HG03159 (cell line): ENCODE data around the gene NCAPD2.
"Not testable (repeated sequence)": the region's sequence is repeated elsewhere in the genome, so short reads cannot be mapped to it uniquely, and the experiment has no call there.

Experiments used
- ATAC-seq: cut with Tn5 transposase; IDR thresholded peaks from one replicate; pipeline ENCODE4 v1.9.1; 2021; ENCODE audit warnings: mild to moderate bottlenecking, moderate library complexity; ENCODE audit not compliant: unreplicated experiment

The NCAPD2 gene

DNA sequence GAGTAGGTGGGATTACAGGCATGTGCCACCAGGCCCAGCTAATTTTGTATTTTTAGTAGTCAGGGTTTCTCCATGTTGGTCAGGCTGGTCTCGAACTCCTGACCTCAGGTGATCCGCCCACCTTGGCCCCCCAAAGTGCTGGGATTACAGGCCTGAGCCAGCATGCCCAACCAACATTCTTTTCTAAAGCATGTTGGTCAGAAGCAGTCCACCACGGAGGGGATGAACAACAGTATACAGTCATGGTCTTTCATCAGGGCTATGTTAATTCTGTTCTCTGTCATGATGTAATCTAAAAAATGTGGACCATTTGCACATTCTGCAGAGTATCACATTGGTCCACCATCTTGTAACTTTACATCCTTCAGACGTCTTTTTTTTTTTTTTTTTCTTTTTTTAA lies 4.5 kb upstream of the NCAPD2 start:
- ATAC-seq, result no peak

- ATAC-seq, result not testable (repeated sequence)
Observed at GRCh38 chr12:6490673-6491072, 3.2 kb upstream of the NCAPD2 start.

DNA sequence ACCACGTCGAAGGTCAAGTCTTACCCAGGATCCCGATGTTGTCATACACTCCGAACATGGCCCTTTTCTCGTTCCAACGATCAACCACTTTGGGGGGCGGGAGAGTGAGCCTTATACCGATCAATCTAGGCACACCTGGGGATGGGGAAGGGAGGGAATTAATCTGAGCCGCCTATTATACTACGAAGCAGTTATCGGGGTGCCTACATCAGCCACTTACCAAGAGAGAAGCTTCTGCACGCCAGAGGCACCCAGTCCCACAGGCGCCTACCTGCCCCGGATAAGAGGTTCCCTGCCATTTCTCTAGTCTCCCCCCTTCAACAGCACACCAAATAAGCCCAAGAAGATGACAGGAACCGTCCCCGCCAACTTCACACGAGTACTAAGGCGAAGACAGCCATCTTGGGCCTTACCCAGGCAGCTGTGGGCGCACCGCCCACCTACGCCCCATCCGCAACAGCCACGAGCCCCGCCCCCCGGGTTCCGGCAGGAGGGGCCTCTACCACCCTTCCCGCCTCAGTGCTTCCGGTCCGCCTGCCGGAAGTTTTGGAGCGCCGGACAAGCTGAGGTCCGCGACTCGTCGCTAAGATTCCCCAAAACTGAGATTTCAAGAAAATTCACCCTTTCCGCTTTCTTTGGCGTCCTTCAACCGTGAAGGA lies 935 bp upstream of the NCAPD2 start, which contains the start of gene MRPL51:
Gene MRPL51, minus strand, starts transcription at position 425 of the 659 bp plus-strand sequence. Its CDS starts 126 bp downstream, at position 299.
- peak; percentile 70 for ATAC-seq

DNA sequence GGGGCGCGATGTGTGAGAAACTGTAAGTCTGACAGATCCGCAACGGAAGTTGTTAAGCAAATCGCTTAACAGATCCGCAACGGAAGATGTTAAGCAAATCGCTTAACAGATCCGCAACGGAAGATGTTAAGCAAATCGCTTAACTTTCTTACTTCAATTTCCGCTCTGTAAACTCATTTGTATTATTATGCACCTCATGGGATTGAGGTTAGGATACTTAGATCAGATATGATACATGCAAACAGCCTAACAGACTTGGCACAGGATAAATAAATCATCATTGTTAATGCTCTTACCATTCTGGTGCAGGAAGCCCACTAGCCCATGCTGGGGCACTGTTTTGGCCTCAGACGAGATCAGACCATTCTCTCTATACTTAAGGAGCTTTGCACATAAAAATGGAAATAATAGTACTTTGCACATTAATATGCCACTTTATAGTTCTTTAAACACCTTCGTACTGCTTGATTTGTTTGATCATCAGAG lies 399 bp downstream of the NCAPD2 start:
- no peak for ATAC-seq

DNA sequence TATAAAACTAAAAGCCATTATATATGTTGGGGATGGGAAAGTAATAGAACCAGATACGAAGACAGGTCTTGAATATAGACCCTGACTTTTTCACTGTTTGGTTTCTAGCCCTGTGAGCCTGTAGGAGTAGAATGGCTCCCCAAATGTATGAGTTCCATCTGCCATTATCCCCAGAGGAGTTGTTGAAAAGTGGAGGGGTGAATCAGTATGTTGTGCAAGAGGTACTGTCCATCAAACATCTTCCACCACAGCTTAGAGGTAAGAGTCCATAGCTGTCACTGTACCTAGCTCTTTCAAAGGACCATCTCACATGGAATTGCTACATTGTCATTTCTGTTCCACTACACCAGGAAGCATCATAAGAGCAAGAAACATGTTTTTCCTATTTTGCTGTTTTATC lies 1.1 kb downstream of the NCAPD2 start:
- ATAC-seq, result no peak

DNA sequence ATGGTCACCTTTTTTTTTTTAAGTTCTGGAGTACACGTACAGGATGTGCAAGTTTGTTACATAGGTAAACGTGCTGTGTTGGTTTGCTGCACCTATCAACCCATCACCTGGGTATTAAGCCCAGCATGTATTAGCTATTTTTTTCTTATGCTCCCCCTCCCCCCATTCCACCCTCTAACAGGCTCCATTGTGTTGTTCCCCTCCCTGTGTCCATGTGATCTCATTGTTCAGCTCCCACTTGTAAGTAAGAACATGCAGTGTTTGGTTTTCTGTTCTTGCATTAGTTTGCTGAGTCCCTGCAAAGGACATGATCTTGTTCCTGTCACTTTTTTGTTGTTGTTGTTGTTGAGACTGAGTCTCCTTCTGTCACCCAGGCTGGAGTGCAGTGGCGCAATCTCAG lies 3.4 kb downstream of the NCAPD2 start:
- ATAC-seq, result not testable (repeated sequence)

- no peak for ATAC-seq
Observed at GRCh38 chr12:6500466-6500865, 6.6 kb downstream of the NCAPD2 start.

GRCh38 chr12:6507102-6507998 lies 13.4 kb downstream of the NCAPD2 start:
- no peak for ATAC-seq

- ATAC-seq, result no peak
Observed at GRCh38 chr12:6508087-6508486, 14.2 kb downstream of the NCAPD2 start.

GRCh38 chr12:6520186-6520585 lies 26.3 kb downstream of the NCAPD2 start:
- ATAC-seq, result no peak

DNA sequence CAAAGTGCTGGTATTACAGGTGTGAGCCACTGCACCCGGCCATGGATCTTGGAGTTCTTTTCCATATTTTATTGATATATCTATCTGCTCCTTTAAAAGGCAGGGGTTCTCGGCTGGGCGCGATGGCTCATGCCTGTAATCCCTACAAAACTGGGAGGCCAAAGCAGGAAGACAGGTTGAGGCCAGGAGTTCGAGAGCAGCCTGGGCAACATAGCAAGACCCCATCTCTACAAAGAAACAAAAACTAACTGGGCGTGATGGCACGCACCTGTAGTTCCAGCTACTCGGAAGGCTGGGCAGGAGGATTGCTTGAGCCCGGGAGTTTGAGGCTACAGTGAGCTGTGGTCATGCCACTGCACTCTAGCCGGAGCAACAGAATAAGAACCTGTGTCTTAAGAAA lies 28.3 kb downstream of the NCAPD2 start:
- no peak for ATAC-seq

- no peak for ATAC-seq
Observed at GRCh38 chr12:6523708-6524107, 29.8 kb downstream of the NCAPD2 start.

DNA sequence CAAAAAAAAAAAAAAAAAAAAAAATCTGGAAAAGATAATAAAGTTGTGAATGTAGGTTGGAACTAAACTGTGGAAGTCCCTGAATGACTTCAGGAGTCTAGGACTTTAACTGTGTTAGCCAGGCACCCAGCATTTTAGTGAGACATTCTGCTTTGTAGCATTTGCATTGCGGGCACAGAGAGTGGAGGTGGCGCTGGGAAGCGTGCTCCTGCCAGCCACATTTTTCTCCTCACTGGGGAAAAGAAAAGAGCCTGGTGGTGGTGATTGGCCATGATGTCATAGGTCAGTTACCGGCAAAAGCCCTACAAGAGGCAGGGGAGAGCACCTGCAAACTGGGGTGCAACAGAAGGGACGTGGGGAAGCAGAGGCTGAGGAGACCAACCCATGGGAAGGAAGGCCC lies 30.7 kb downstream of the NCAPD2 start:
- no peak for ATAC-seq

DNA sequence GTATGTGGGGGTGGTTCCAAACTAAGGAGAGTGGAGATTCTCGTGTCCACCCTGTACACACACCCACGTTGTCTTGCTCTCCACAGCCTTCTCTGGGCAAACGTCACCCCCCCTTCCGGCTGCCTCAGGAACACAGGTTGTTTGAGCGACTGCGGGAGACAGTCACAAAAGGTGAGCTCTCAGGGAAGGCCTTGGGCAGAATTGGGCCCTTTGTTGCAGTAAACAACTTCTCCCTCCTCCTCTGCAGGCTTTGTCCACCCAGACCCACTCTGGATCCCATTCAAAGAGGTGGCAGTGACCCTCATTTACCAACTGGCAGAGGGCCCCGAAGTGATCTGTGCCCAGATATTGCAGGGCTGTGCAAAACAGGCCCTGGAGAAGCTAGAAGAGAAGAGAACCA lies 32.3 kb downstream of the NCAPD2 start:
- no peak for ATAC-seq

DNA sequence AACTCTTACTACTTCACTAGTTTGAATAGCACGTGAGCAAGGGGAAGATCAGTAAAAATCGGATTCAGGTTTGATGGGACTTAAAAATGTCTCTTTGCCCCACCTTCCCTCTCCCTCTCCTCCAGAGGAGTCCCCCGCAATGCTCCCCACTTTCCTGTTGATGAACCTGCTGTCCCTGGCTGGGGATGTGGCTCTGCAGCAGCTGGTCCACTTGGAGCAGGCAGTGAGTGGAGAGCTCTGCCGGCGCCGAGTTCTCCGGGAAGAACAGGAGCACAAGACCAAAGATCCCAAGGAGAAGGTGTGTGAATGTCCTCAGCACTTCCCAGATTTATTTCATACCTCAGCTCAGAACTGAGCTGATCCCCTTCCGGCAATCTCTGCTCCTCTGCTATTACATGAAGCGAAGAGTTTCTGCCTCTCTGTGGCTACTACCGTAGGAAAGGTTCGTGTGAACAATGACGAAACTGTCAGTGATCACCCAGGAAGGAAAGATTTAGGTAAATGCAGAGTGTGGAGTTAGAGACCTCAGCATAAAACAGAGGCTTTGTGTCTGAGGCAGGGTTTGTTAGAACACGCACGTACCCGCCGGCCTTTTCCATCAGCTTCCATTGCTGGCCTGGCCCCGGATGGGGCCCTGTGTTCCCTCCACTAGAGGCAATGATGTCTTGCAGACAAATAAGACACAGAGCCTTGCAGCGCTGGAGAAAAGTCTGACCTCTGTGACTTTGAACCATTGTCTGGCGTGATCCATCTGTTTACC lies 33.0 kb downstream of the NCAPD2 start:
- ATAC-seq, result no peak

DNA sequence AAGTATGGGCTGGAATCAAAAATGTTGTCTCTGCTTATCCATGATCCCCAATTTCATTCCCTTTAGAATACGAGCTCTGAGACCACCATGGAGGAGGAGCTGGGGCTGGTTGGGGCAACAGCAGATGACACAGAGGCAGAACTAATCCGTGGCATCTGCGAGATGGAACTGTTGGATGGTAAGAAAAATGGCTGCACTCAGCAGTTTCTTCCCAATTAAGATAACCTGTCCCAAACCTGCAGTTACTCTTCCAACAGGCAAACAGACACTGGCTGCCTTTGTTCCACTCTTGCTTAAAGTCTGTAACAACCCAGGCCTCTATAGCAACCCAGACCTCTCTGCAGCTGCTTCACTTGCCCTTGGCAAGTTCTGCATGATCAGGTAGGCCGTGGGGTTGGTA lies 33.8 kb downstream of the NCAPD2 start:
- ATAC-seq, result no peak

DNA sequence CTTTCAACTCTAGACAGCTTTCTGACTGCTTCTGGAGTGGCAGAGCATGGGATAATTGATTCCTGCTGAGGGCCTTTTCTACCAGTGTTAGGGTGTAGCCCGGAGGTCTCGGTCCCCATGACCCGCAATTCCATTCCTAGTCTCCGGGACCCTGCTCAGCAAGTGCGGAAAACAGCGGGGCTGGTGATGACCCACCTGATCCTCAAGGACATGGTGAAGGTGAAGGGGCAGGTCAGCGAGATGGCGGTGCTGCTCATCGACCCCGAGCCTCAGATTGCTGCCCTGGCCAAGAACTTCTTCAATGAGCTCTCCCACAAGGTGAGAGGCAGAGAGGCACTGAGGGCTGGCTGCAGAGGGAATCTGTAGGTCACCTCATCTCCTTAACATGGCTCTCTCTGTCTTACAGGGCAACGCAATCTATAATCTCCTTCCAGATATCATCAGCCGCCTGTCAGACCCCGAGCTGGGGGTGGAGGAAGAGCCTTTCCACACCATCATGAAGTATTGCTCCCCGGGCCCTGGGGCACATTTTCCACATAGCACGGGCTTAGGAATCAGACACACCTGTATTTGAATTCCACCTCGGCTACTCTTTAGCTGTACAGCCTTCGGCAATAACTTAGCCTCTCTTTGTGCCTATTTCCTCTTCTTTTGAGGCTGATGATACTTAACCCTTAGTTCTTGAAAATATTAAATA lies 34.8 kb downstream of the NCAPD2 start:
- no peak for ATAC-seq

DNA sequence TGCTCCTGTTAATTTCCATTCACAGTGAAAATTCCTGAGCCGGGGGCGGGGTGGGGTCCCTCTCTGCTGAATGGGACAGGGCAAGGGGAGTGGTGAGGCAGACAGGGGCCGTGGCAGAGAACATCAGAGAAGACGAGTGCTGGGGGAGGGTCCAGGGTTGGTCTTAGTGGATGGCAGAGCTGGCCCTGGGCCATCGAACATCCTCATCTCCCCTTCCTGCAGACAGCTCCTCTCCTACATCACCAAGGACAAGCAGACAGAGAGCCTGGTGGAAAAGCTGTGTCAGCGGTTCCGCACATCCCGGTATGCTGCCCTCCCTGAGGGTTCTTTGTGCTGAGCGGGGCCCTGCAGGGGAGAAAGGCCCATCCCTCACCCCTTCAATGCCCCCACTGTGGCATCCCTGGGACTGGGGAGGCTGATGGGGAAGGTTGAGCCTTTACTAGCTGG lies 35.4 kb downstream of the NCAPD2 start:
- no peak for ATAC-seq

DNA sequence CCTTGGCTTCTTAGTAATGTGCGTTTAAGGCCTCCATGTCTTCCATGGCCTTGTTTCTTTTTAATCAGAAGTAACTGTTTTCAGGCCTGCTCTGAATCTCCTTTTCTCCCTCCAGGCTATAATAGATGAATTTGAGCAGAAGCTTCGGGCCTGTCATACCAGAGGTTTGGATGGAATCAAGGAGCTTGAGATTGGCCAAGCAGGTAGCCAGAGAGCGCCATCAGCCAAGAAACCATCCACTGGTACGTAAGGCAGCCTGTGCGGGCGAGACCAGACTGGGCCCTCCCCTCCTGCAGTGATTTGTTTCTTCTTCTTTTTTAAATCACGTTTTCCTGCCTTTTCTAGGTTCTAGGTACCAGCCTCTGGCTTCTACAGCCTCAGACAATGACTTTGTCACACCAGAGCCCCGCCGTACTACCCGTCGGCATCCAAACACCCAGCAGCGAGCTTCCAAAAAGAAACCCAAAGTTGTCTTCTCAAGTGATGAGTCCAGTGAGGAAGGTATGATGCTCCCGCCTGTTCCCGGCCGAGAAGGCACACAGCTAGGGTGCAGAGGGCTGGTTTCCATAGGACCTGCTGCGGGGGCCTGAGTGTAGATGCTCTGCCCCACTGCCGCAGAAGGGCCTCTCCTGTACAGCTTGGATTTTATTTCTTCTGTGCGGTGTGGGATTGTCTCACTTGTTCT lies 36.8 kb downstream of the NCAPD2 start:
- ATAC-seq, result no peak
